NB4 (cell line): Measurements from ENCODE around the gene NQO1.
A peak's percentile ranks its signal among the peaks of the same experiment; 100 is the strongest.

Experiments
- DNase-seq: peaks from one replicate; pipeline ENCODE4 v3.0.0; 2010; ENCODE audit warnings: low read depth
- H3K4me3 ChIP-seq: one replicate; pipeline ENCODE4 v1.5.1; 2011; ENCODE audit warnings: mild to moderate bottlenecking, low read depth, low read length, moderate library complexity
- MYC ChIP-seq: IDR thresholded peaks from 2 replicates; pipeline ENCODE4 v1.6.1; 2011; ENCODE audit warnings: low read depth, low read length
- POLR2A ChIP-seq: IDR thresholded peaks from 2 replicates; pipeline ENCODE4 v1.6.1; 2011; ENCODE audit warnings: mild to moderate bottlenecking; ENCODE audit not compliant: insufficient read length; ENCODE audit errors: extremely low read depth
- TF ChIP-seq, protein P1 (sequence below): IDR thresholded peaks from 2 replicates; pipeline ENCODE4 v1.6.1; 2011; ENCODE audit warnings: low read depth, low read length
- TF ChIP-seq, protein P2 (sequence below): IDR thresholded peaks from one replicate; pipeline ENCODE4 v1.5.1; 2012; ENCODE audit warnings: low read depth, low read length

The NQO1 gene

DNA sequence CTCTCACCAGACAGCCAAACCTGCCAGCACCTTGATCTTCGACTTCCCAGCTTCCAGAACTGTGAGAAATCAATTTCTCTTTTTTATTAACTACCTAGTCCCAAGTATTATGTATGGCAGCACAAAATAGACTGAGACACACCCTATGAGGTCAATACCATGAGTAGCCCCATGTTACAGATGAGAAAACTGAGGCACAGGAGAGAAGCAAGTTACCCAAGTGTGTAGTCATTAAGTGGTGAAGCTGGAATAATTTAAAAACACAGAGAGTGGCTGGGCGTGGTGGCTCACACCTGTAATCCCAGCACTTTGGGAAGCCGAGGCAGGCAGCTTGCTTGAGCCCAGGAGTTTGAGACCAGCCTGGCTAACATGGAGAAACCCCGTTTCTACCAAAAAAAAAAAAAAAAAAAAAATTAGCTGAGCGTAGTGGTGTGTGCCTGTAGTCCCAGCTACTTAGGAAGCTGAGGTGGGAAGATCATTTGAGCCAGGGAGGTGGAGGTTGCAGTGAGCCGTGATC lies 4.9 kb downstream of the NQO1 start:
- DNase-seq = no peak
- no peak overlapping the region for H3K4me3 ChIP-seq
- TF ChIP-seq, protein P1, sequence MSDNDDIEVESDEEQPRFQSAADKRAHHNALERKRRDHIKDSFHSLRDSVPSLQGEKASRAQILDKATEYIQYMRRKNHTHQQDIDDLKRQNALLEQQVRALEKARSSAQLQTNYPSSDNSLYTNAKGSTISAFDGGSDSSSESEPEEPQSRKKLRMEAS = no peak
- no peak for TF ChIP-seq POLR2A
- no peak for TF ChIP-seq MYC

DNA sequence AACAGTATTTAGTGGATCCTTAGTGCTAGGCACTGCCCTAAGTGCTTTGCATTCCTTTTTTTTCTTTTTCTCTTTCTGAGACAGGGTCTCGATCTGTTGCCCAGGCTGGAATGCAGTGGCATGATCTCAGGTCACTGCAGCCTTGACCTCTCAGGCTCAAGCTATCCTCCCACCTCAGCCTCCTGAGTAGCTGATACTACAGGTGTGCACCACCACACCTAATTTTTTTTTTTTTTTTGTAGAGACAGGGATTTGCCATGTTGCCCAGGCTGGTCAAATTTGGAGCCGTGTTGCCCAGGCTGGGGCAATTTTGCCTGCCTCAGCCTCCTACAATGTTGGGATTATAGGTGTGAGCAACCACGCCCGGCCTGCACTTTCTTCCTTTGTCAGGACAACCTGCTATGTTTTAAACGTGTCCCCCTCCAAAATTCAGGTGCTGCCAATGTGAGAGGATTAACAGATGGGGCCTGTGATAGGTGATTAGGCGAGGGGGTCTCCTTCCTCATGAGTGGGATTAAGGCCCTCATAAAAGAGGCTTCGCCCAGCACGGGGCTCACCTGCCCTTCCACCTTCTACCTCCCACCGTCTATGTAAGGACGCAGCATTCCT lies 5.4 kb downstream of the NQO1 start:
- no peak for TF ChIP-seq MYC
- TF ChIP-seq, protein P1 = no peak
- TF ChIP-seq POLR2A = no peak
- TF ChIP-seq, protein P2, sequence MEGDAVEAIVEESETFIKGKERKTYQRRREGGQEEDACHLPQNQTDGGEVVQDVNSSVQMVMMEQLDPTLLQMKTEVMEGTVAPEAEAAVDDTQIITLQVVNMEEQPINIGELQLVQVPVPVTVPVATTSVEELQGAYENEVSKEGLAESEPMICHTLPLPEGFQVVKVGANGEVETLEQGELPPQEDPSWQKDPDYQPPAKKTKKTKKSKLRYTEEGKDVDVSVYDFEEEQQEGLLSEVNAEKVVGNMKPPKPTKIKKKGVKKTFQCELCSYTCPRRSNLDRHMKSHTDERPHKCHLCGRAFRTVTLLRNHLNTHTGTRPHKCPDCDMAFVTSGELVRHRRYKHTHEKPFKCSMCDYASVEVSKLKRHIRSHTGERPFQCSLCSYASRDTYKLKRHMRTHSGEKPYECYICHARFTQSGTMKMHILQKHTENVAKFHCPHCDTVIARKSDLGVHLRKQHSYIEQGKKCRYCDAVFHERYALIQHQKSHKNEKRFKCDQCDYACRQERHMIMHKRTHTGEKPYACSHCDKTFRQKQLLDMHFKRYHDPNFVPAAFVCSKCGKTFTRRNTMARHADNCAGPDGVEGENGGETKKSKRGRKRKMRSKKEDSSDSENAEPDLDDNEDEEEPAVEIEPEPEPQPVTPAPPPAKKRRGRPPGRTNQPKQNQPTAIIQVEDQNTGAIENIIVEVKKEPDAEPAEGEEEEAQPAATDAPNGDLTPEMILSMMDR = no peak
- no peak overlapping the region for H3K4me3 ChIP-seq
- DNase-seq = no peak

DNA sequence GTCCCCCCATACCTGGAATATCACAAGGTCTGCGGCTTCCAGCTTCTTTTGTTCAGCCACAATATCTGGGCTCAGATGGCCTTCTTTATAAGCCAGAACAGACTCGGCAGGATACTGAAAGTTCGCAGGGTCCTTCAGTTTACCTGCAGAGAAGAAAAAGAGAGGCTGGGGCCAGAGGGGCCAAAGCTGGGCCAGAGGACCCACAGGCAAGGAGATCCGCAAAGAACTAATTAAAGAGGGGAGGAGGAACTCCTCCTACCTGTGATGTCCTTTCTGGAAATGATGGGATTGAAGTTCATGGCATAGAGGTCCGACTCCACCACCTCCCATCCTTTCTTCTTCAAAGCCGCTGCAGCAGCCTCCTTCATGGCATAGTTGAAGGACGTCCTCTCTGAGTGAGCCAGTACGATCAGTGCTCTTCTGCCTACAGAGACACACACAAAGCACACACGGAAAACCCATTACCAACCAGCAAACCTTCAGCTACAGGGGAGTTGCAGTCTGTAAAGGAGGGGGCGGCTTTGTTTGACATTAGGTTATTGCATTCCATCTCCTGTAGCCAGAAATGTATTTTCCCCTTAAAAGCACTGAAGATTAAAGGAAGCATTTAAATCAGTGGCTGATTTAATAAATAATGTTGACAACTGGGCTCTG lies 8.1 kb downstream of the NQO1 start:
- no peak for DNase-seq
- H3K4me3 ChIP-seq = no peak overlapping the region
- TF ChIP-seq MYC (no peak), POLR2A (no peak)
- TF ChIP-seq, protein P2 = no peak
- TF ChIP-seq, protein P1 = no peak

DNA sequence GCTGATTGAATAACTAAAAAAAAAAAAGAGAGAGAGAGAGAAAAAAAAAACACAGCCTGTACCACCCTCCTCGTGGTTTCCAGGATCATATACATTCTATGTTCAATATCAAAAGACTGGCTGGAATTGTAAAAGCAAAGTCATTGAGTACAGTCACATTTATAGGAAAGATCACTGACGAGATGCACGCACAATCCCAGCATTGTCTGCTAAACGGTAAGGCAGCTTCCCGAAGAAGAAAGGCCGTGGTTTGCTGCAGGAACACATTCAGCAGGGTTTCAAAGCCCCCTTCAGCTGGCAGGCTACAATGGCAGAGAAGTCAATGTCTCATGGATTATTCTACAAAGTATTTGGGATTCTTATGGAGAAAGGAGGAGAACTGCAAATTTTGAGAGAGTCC lies 9.3 kb downstream of the NQO1 start:
- TF ChIP-seq MYC (no peak), POLR2A (no peak)
- TF ChIP-seq, protein P2 = no peak
- TF ChIP-seq, protein P1 = no peak

DNA sequence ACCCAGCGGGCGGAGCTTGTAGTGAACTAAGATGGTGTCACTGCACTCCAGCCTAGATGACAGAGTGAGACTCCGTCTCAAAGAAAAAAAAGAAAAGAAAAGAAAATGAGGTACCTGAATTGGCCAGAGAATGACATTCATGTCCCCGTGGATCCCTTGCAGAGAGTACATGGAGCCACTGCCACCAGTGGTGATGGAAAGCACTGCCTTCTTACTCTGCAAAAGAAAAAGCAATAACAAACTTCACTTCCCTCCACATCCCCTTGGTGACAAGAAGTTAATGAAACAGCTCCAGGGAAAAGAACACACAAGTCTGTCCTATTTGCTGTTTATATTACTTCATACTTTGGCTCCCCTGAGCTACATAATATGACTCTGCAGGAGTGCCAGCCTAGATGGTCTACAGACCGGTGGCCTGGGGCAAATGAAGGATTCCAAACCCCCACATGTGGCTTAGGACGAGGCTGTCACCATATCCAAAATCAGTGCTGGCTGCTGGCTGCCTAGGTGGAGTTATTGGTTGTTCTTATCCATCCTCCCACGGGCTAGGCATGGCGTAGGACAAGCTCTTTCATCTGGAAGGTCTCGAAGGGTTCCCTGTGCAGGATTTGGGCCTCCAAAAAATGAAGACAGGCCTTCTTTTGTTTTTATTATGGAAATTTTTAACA lies 13.3 kb downstream of the NQO1 start:
- DNase-seq = peak; percentile 14
- H3K4me3 ChIP-seq = no peak overlapping the region
- TF ChIP-seq MYC (no peak), POLR2A (no peak)
- TF ChIP-seq, protein P2 = no peak
- TF ChIP-seq, protein P1 = no peak

More for the DNA sequence above, 9.3 kb downstream of the NQO1 start:
- no peak overlapping the region for H3K4me3 ChIP-seq
- no peak for DNase-seq
